T-cell (primary cell): ENCODE results near the gene CBX4. TPM values are rescaled to one million over a fixed set of nuclear protein-coding genes. Genes with fewer than 3 reads are reported as not detected.

Experiments
- ATAC-seq, 4 experiments: fragments of 200-7000 bp in 3 of 4; fragments of 150-1000 bp in 1 of 4; cut with Tn5 transposase; replicated peaks in 1 of 4; 1 replicate in 3 of 4; 2 replicates in 1 of 4; pipeline ENCODE4 v1.10.0; 2021; ENCODE audit warnings: moderate library complexity in 3 of 4, mild to moderate bottlenecking in 2 of 4, moderate number of reproducible peaks in 1 of 4
- CTCF ChIA-PET, 2 donors: fragments of 300-600 bp; sonication (Branson Sonifier 250); formaldehyde crosslinking; loops; one replicate each; lab custom pipeline; 2022; ENCODE audit warnings: antibody characterized with exemption in 2 of 2; lab: Charles Lee
- POLR2A ChIA-PET, 2 donors: fragments of 300-600 bp; sonication (Branson Sonifier 250); formaldehyde crosslinking; loops; one replicate each; lab custom pipeline; 2022; ENCODE audit warnings: antibody characterized with exemption in 2 of 2; lab: Charles Lee
- DNase-seq, 35 experiments: peaks; one replicate each; pipeline versions ENCODE4 v3.0.0 to v3.0.0-alpha.2; 2013 to 2023
- H3K27ac ChIP-seq: one replicate; pipeline ENCODE4 v1.5.1; 2013; ENCODE audit warnings: low read length
- H3K27me3 ChIP-seq, 2 experiments: replicated peaks in 1 of 2; 1 replicate in 1 of 2; 2 replicates in 1 of 2; pipeline versions ENCODE4 v1.6.1 to v1.7.0; 2013; ENCODE audit warnings: low read length in 1 of 2, mixed read lengths in 1 of 2; ENCODE audit not compliant: control insufficient read depth in 2 of 2, insufficient read depth in 2 of 2; ENCODE audit errors: extremely low read depth in 1 of 2
- H3K36me3 ChIP-seq, 2 donors: 1 replicate in 1 of 2; 2 replicates in 1 of 2; pipeline versions ENCODE4 v1.6.1 to v1.7.0; 2013; ENCODE audit warnings: low read length in 1 of 2; ENCODE audit not compliant: control insufficient read depth in 2 of 2, insufficient read depth in 1 of 2; ENCODE audit errors: extremely low read depth in 1 of 2
- H3K4me1 ChIP-seq, 2 experiments: 1 replicate in 1 of 2; 2 replicates in 1 of 2; pipeline versions ENCODE4 v1.6.1 to v1.7.0; 2013; ENCODE audit warnings: low read length in 2 of 2, mixed read lengths in 1 of 2; ENCODE audit not compliant: insufficient read depth in 2 of 2, control insufficient read depth in 1 of 2; ENCODE audit errors: extremely low read depth in 1 of 2
- H3K4me3 ChIP-seq, 2 donors: 1 replicate in 1 of 2; 2 replicates in 1 of 2; pipeline versions ENCODE4 v1.5.1 to v1.7.0; 2013; ENCODE audit warnings: mild to moderate bottlenecking in 2 of 2, low read length in 1 of 2, moderate library complexity in 1 of 2; ENCODE audit not compliant: control insufficient read depth in 1 of 2; ENCODE audit errors: extremely low read depth in 1 of 2
- H3K9me3 ChIP-seq: 2 replicates; pipeline ENCODE4 v1.7.0; 2013
- H3K27ac Mint-ChIP-seq, 2 donors: one replicate each; pipeline ENCODE4 v1.8.0; 2020 to 2021; ENCODE audit warnings: mild to moderate bottlenecking in 2 of 2, mixed read lengths in 2 of 2
- H3K27me3 Mint-ChIP-seq, 2 donors: one replicate each; pipeline ENCODE4 v1.8.0; 2021 to 2022; ENCODE audit warnings: mixed read lengths in 2 of 2
- H3K36me3 Mint-ChIP-seq: one replicate; pipeline ENCODE4 v1.8.0; 2021; ENCODE audit warnings: mixed read lengths
- H3K4me1 Mint-ChIP-seq, 3 donors: one replicate each; pipeline ENCODE4 v1.8.0; 2020 to 2022; ENCODE audit warnings: mixed read lengths in 3 of 3, mild to moderate bottlenecking in 1 of 3
- H3K4me3 Mint-ChIP-seq, 3 donors: one replicate each; pipeline ENCODE4 v1.8.0; 2020 to 2022; ENCODE audit warnings: mild to moderate bottlenecking in 3 of 3, mixed read lengths in 3 of 3, moderate library complexity in 3 of 3
- H3K9me3 Mint-ChIP-seq, 3 donors: one replicate each; pipeline ENCODE4 v1.8.0; 2020 to 2022; ENCODE audit warnings: mixed read lengths in 3 of 3
- WGBS: methylation state at CpG from one replicate; pipeline ENCODE4 v1.1.5; 2013; ENCODE audit warnings: missing lambda C conversion rate; ENCODE audit not compliant: insufficient coverage; 5-methylcytosine and 5-hydroxymethylcytosine counted together
- total RNA-seq, 35 experiments: library from RNA in 6 of 35; stranded (reverse) in 6 of 35; fragments of 120-200 nt in 1 of 35; gene quantifications; one replicate each; pipeline versions ENCODE4 v1.2.1 to v1.2.4 and lab custom pipeline; 2013 to 2026

Gene CBX4
- total RNA-seq, 5 donors from 2014 or later (not counting 1 experiment from before 2014, with no cell fraction given) = 63.2 to 138 (median 70.2) TPM

GRCh38 chr17:79789943-79790804 lies 49.1 kb downstream of the CBX4 start:
- Histone ChIP-seq H3K27ac (no peak overlapping the region), H3K4me1 (peaks cover 8 to 36% of the 10 kb centered on the region in 2 experiments), H3K9me3 (no peaks in the 10 kb centered on the region), H3K27me3 (peaks cover 0 to 89% of the 10 kb centered on the region in 2 experiments), H3K36me3 (peaks cover 3 to 5% of the 10 kb centered on the region in 2 donors), H3K4me3 (peak overlapping the region in 1 of 2 donors; percentile 7)
- 18% methylated on average over 69 of the region's 74 CpGs for WGBS
- DNase-seq (peak in 1 of 35 experiments; percentile 53), ATAC-seq (peak in 2 of 4 experiments; percentile 33 to 51)
- ChIA-PET CTCF (no interaction called here), POLR2A (no interaction called here)
- H3K4me3 Mint-ChIP-seq = peak overlapping the region in 1 of 3 donors; percentile 50
- H3K27ac Mint-ChIP-seq = peak overlapping the region in 1 of 2 donors; percentile 19
- no peaks in the 10 kb centered on the region for H3K9me3 Mint-ChIP-seq
- H3K4me1 Mint-ChIP-seq = peaks cover 6 to 11% (median 7%) of the 10 kb centered on the region in 3 donors
- peaks cover 3% of the 10 kb centered on the region for H3K36me3 Mint-ChIP-seq
- peaks cover 41 to 69% of the 10 kb centered on the region in 2 donors for H3K27me3 Mint-ChIP-seq

- peaks cover 6 to 11% (median 7%) of the 10 kb centered on the region in 3 donors for H3K4me1 Mint-ChIP-seq
- POLR2A ChIA-PET = no interaction called here
- WGBS = 30% methylated on average over 39 of the region's 52 CpGs
- H3K27ac Mint-ChIP-seq = no peak overlapping the region
- peaks cover 0 to 90% of the 10 kb centered on the region in 2 experiments for H3K27me3 ChIP-seq
- no peak overlapping the region for H3K4me3 ChIP-seq
- H3K36me3 Mint-ChIP-seq = peaks cover 3% of the 10 kb centered on the region
- H3K27me3 Mint-ChIP-seq = peaks cover 42 to 70% of the 10 kb centered on the region in 2 donors
- no peaks in the 10 kb centered on the region for H3K9me3 ChIP-seq
- peak overlapping the region in 1 of 3 donors; percentile 47 for H3K4me3 Mint-ChIP-seq
- no peaks in the 10 kb centered on the region for H3K9me3 Mint-ChIP-seq
- H3K4me1 ChIP-seq = peaks cover 8 to 36% of the 10 kb centered on the region in 2 experiments
- H3K36me3 ChIP-seq = peaks cover 0 to 2% of the 10 kb centered on the region in 2 donors
- ATAC-seq (peak in 1 of 4 experiments; percentile 6), DNase-seq (no peak)
- no peak overlapping the region for H3K27ac ChIP-seq
- CTCF ChIA-PET = no interaction called here
Observed at GRCh38 chr17:79788989-79789942, 50.0 kb downstream of the CBX4 start.

- no peak overlapping the region for H3K27ac Mint-ChIP-seq
- POLR2A ChIA-PET = no interaction called here
Observed at GRCh38 chr17:79788455-79788854, 50.8 kb downstream of the CBX4 start.

GRCh38 chr17:79786930-79787643 lies 52.2 kb downstream of the CBX4 start:
- H3K27ac Mint-ChIP-seq = no peak overlapping the region
- no peaks in the 10 kb centered on the region for H3K36me3 Mint-ChIP-seq
- peaks cover 7 to 9% (median 8%) of the 10 kb centered on the region in 3 donors for H3K4me1 Mint-ChIP-seq
- Histone ChIP-seq H3K27ac (no peak overlapping the region), H3K36me3 (peaks cover 0 to 4% of the 10 kb centered on the region in 2 donors), H3K27me3 (peaks cover 0 to 91% of the 10 kb centered on the region in 2 experiments), H3K4me3 (no peak overlapping the region), H3K4me1 (peaks cover 5 to 32% of the 10 kb centered on the region in 2 experiments), H3K9me3 (no peaks in the 10 kb centered on the region)
- WGBS = 81% methylated on average over 6 of the region's 12 CpGs
- POLR2A ChIA-PET = no interaction called here
- DNase-seq (no peak), ATAC-seq (no peak)
- CTCF ChIA-PET = interaction anchor here in 1 of 2 donors (0.5 kb wide), 1 partner anchor 314 kb away, joined by 3 read pairs; the partner anchor contains the start of gene GAA
- no peak overlapping the region for H3K4me3 Mint-ChIP-seq
- H3K9me3 Mint-ChIP-seq = no peaks in the 10 kb centered on the region
- H3K27me3 Mint-ChIP-seq = peaks cover 47 to 77% of the 10 kb centered on the region in 2 donors

More at GRCh38 chr17:79788455-79788854, 50.8 kb downstream of the CBX4 start:
- Histone ChIP-seq H3K4me3 (no peak overlapping the region), H3K27ac (no peak overlapping the region), H3K27me3 (peaks cover 0 to 91% of the 10 kb centered on the region in 2 experiments), H3K9me3 (no peaks in the 10 kb centered on the region), H3K4me1 (peaks cover 8 to 33% of the 10 kb centered on the region in 2 experiments), H3K36me3 (peaks cover 0 to 4% of the 10 kb centered on the region in 2 donors)
- ATAC-seq = no peak
- no peak for DNase-seq
- no peaks in the 10 kb centered on the region for H3K36me3 Mint-ChIP-seq
- H3K4me3 Mint-ChIP-seq = no peak overlapping the region
- H3K4me1 Mint-ChIP-seq = peaks cover 6 to 11% (median 7%) of the 10 kb centered on the region in 3 donors
- peaks cover 42 to 70% of the 10 kb centered on the region in 2 donors for H3K27me3 Mint-ChIP-seq
- CTCF ChIA-PET = no interaction called here
- WGBS = 61% methylated on average over 2 of the region's 5 CpGs
- H3K9me3 Mint-ChIP-seq = no peaks in the 10 kb centered on the region

GRCh38 chr17:79785900-79786810 lies 53.1 kb downstream of the CBX4 start:
- 88% methylated on average over 10 of the region's 15 CpGs for WGBS
- ATAC-seq = no peak

More at GRCh38 chr17:79785900-79786810, 53.1 kb downstream of the CBX4 start:
- Mint-ChIP-seq H3K36me3 (no peaks in the 10 kb centered on the region), H3K27ac (no peak overlapping the region), H3K27me3 (peaks cover 46 to 79% of the 10 kb centered on the region in 2 donors), H3K4me3 (no peak overlapping the region), H3K4me1 (peaks cover 9 to 16% (median 10%) of the 10 kb centered on the region in 3 donors), H3K9me3 (no peaks in the 10 kb centered on the region)
- Histone ChIP-seq H3K27me3 (peaks cover 0 to 91% of the 10 kb centered on the region in 2 experiments), H3K27ac (no peak overlapping the region), H3K36me3 (peaks cover 0 to 4% of the 10 kb centered on the region in 2 donors), H3K9me3 (no peaks in the 10 kb centered on the region), H3K4me3 (no peak overlapping the region), H3K4me1 (peaks cover 9 to 30% of the 10 kb centered on the region in 2 experiments)
- ChIA-PET CTCF (interaction anchor here in 1 of 2 donors (0.5 kb wide), 1 partner anchor 315 kb away, joined by 3 read pairs; the partner anchor contains the start of gene GAA), POLR2A (no interaction called here)
- no peak for DNase-seq
